NCI-H446 (cell line): Measurements from ENCODE around the gene SPATA20.

ENCODE experiments used
- DNase-seq, 2 experiments: peaks; one replicate each; lab custom pipeline; 2025; lab: John Stamatoyannopoulos, UW

The SPATA20 gene

GRCh38 chr17:50540560-50541401 lies 6.2 kb upstream of the SPATA20 start:
- DNase-seq: no peak

GRCh38 chr17:50541402-50541715 lies 5.6 kb upstream of the SPATA20 start:
- DNase-seq: no peak

GRCh38 chr17:50541716-50542688 lies 5.0 kb upstream of the SPATA20 start:
- peak; percentile 45 to 87 for DNase-seq

GRCh38 chr17:50542795-50543774 lies 3.9 kb upstream of the SPATA20 start:
- no peak for DNase-seq

GRCh38 chr17:50544516-50544915 lies 2.5 kb upstream of the SPATA20 start:
- DNase-seq: no peak

- DNase-seq: no peak
These were observed 1.7 kb upstream of the SPATA20 start for GRCh38 chr17:50545311-50545710.

GRCh38 chr17:50546701-50547034 lies 306 bp upstream of the SPATA20 start:
- DNase-seq: no peak

GRCh38 chr17:50547736-50548083 lies 736 bp downstream of the SPATA20 start:
- peak in 1 of 2 experiments; percentile 20 for DNase-seq

- DNase-seq: no peak
These were observed 1.9 kb downstream of the SPATA20 start for GRCh38 chr17:50548831-50549230.

GRCh38 chr17:50549256-50549941 lies 2.4 kb downstream of the SPATA20 start:
- DNase-seq: no peak

- DNase-seq: no peak
These were observed 3.0 kb downstream of the SPATA20 start for GRCh38 chr17:50549969-50550368.

- DNase-seq: peak in 1 of 2 experiments; percentile 42
These were observed 3.9 kb downstream of the SPATA20 start for GRCh38 chr17:50550661-50551432.

- no peak for DNase-seq
These were observed 4.5 kb downstream of the SPATA20 start for GRCh38 chr17:50551433-50551815.

- no peak for DNase-seq
These were observed 4.9 kb downstream of the SPATA20 start for GRCh38 chr17:50551884-50552283.

GRCh38 chr17:50554201-50554600 lies 7.2 kb downstream of the SPATA20 start:
- DNase-seq: no peak

GRCh38 chr17:50556803-50557202 lies 9.8 kb downstream of the SPATA20 start:
- peak; percentile 58 to 84 for DNase-seq

GRCh38 chr17:50557630-50558029 lies 10.7 kb downstream of the SPATA20 start:
- no peak for DNase-seq

GRCh38 chr17:50558091-50558490 lies 11.1 kb downstream of the SPATA20 start:
- no peak for DNase-seq

GRCh38 chr17:50558581-50558940 lies 11.6 kb downstream of the SPATA20 start:
- no peak for DNase-seq

GRCh38 chr17:50558941-50559614 lies 12.1 kb downstream of the SPATA20 start:
- no peak for DNase-seq
